Measurements from ENCODE around the gene OR8K1.

The OR8K1 gene

DNA sequence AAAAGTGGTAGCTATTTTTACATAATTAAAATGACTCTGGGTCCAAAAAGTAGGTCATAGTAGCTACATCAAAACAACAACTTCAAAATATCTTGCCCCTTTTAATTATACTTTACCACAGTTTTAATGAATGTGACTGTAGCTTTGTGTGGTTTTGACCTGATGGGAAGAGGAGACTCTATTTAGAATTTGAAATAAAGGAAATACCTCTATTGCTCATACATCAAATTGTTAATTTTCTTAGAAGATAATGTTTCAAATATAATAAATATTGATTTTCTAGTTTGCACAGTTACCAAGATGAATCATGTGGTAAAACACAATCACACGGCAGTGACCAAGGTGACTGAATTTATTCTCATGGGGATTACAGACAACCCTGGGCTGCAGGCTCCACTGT, at the start of gene OR8K1:
OR8K1 (plus strand) TSS at position 301 of the 400 bp plus-strand sequence; CDS start at position 301, 0 bp downstream.
- H3K27ac ChIP-seq: no peak within 1 kb of the TSS
- TF ChIP-seq, protein P1, sequence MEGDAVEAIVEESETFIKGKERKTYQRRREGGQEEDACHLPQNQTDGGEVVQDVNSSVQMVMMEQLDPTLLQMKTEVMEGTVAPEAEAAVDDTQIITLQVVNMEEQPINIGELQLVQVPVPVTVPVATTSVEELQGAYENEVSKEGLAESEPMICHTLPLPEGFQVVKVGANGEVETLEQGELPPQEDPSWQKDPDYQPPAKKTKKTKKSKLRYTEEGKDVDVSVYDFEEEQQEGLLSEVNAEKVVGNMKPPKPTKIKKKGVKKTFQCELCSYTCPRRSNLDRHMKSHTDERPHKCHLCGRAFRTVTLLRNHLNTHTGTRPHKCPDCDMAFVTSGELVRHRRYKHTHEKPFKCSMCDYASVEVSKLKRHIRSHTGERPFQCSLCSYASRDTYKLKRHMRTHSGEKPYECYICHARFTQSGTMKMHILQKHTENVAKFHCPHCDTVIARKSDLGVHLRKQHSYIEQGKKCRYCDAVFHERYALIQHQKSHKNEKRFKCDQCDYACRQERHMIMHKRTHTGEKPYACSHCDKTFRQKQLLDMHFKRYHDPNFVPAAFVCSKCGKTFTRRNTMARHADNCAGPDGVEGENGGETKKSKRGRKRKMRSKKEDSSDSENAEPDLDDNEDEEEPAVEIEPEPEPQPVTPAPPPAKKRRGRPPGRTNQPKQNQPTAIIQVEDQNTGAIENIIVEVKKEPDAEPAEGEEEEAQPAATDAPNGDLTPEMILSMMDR (IDR thresholded peaks at IDR 0.05): no peak
- TF ChIP-seq ZFX (IDR thresholded peaks at IDR 0.05; ENCODE audit: borderline replicate concordance): no peak

DNA sequence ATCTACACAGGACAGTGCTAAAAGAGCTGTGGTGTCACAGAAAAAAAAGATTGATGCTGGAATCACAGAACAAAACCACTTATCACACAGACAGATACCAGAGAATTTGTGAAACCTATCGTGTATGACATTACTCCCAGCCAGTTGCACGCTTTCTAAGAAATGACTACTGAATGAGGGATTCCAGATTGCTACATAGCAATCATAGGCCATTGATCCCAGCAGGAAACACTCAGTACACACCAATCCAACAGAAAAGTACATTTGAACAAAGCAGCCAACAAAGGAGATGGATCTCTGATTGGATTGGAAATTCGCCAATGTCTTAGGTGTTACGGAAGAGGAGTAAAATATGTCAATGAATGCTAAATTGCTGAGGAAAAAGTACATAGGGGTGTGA, 48.9 kb upstream of the OR8K1 start:
- H3K27ac ChIP-seq: no peak overlapping the region
- TF ChIP-seq, protein P1 (IDR thresholded peaks at IDR 0.05): no peak
- TF ChIP-seq ZFX (IDR thresholded peaks at IDR 0.05; ENCODE audit: borderline replicate concordance): no peak

DNA sequence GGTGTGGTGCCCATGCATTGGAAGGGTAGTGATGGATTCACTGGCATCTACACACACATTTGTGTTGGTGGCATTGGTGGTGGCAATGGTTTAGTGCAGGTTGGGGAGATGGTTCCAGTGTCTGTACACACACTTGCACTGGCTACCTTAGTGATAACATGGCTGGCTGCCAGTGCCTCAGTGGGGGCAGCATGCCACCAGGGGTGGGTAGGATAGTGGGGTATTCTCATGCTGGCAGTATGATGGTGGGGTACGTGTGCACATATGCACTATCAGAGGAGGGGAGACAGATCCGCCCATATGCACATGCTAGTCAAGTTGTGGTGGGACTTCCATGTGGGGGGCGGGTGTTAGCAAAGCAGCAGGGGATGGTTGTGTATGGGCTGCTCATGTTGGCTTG, 38.0 kb upstream of the OR8K1 start:
- no peak overlapping the region for H3K27ac ChIP-seq
- TF ChIP-seq, protein P1 (IDR thresholded peaks at IDR 0.05): no peak
- TF ChIP-seq ZFX (IDR thresholded peaks at IDR 0.05; ENCODE audit: borderline replicate concordance): no peak

DNA sequence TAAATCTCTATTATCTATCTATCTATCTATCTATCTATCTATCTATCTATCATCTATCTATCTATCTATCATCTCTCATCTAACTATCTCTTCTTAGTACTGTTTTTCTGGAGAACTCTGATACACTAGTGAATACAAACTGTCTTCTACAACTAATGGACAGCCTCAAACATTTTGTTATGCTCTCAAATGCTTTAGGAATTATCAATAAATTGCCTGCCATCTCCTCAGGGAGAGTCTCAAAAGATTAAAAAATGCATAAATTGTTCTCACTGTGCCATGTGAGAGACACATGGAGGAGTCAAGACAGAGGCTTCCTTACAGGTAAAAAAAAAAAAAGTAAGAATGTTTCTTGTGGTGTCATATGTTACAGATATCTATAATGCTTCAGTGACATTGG, 31.0 kb upstream of the OR8K1 start, which contains the start of gene OR8K3:
OR8K3 (plus strand) TSS at position 301 of the 400 bp plus-strand sequence. CDS start 3,163 bp downstream, outside the sequence.
- H3K27ac ChIP-seq: no peak within 1 kb of the TSS

DNA sequence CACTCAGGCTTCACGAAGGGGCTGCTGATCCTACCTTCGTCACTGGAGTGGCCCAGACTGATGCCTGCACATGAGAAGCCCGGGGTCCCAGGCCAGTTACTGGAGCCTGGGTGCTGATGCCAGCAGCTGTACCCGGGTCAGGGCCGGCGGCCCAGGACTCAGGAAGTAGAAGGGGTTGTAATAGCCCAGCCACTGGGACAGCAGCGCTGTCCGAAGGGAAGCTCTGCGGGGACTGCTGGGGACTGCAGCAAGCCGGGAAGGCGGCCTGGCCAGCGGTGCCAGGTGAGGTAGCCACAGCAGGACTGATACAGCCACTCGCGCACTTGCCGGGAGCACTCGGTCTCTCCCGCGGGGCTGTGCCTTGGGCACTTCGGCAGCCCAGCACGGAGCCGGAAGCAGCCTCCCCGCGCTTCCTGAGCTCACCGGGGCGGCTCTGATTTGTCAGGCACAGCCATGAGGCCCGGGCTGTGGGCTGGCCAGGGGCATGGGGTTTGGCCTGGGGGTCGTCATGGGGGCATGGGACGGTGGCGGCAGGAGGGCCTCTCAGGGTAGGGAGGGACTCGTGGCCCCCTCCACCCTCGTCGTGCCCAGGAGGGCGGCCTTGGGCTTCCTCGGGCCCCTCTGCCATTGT, 13.9 kb upstream of the OR8K1 start:
- TF ChIP-seq ZFX (IDR thresholded peaks at IDR 0.05; ENCODE audit: borderline replicate concordance): no peak
- TF ChIP-seq, protein P1 (IDR thresholded peaks at IDR 0.05): no peak
- H3K27ac ChIP-seq: no peak overlapping the region

More for the DNA sequence above, 31.0 kb upstream of the OR8K1 start, which contains the start of gene OR8K3:
- TF ChIP-seq, protein P1 (IDR thresholded peaks at IDR 0.05): no peak
- no peak for TF ChIP-seq ZFX (IDR thresholded peaks at IDR 0.05; ENCODE audit: borderline replicate concordance)

DNA sequence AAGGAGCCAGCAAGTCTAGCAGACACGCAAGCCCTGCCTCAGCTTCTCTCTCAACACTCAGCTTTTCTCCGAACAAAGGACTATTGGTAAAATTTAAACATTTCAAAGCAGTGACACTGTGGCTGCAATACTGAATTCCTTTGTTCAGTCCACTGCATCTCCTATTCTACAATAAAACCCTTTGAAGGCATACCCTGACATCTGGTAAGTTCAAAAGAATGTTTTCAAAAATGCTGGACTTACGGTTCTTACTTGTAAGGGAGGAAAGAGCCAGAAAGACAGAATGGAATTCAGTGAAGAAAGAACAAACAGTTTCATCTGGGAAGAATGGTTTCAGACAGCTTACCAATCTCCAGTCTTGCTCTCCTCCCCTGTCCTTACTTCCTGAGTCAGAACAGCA, 12.7 kb upstream of the OR8K1 start:
- no peak overlapping the region for H3K27ac ChIP-seq
- TF ChIP-seq, protein P1 (IDR thresholded peaks at IDR 0.05): no peak
- no peak for TF ChIP-seq ZFX (IDR thresholded peaks at IDR 0.05; ENCODE audit: borderline replicate concordance)

DNA sequence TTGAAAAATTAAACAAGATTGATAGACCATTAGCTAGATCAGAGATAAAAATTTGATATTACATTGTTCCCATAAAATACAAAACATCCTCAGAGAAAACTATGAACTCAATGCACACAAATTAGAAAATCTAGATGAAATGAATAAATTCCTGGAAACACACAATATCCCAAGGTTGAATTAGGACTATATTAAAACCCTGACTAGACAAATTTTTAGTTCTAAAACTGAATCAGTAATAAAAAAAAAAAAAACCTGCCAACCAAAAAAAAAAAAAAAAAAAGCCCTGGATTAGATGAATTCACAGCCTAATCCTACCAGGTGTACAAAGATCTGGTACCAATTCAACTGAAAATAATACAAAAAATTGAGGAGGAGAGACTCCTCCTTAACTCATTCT, 5.5 kb upstream of the OR8K1 start:
- TF ChIP-seq, protein P1 (IDR thresholded peaks at IDR 0.05): no peak
- TF ChIP-seq ZFX (IDR thresholded peaks at IDR 0.05; ENCODE audit: borderline replicate concordance): no peak
- no peak overlapping the region for H3K27ac ChIP-seq

All from 22Rv1 (cell line).